Measurements from ENCODE around the gene LAMB4.

LAMB4 gene

GRCh38 chr7:108152198-108152597, 22.0 kb upstream of the LAMB4 start:
- no peak overlapping the region for H3K4me3 ChIP-seq (ENCODE audit: low read depth, low read length)
- TF ChIP-seq CTCF (IDR thresholded peaks at IDR 0.05; ENCODE audit: low read depth, low read length, missing control alignments) = no peak
- DNase-seq (ENCODE audit: low read depth) = no peak

- TF ChIP-seq CTCF (IDR thresholded peaks at IDR 0.05; ENCODE audit: low read depth, low read length, missing control alignments) = no peak
- H3K4me3 ChIP-seq (ENCODE audit: low read depth, low read length) = no peak overlapping the region
- no peak for DNase-seq (ENCODE audit: low read depth)
Observed at GRCh38 chr7:108149908-108150307, 19.7 kb upstream of the LAMB4 start.

- TF ChIP-seq CTCF (IDR thresholded peaks at IDR 0.05; ENCODE audit: low read depth, low read length, missing control alignments) = no peak
- DNase-seq (ENCODE audit: low read depth) = no peak
- no peak overlapping the region for H3K4me3 ChIP-seq (ENCODE audit: low read depth, low read length)
Observed at GRCh38 chr7:108149119-108149518, 19.0 kb upstream of the LAMB4 start.

GRCh38 chr7:108147031-108147563, 16.9 kb upstream of the LAMB4 start:
- no peak overlapping the region for H3K4me3 ChIP-seq (ENCODE audit: low read depth, low read length)
- no peak for DNase-seq (ENCODE audit: low read depth)
- no peak for TF ChIP-seq CTCF (IDR thresholded peaks at IDR 0.05; ENCODE audit: low read depth, low read length, missing control alignments)

- H3K4me3 ChIP-seq (ENCODE audit: low read depth, low read length) = no peak overlapping the region
- peak; percentile 84 for TF ChIP-seq CTCF (IDR thresholded peaks at IDR 0.05; ENCODE audit: low read depth, low read length, missing control alignments)
- peak; percentile 22 for DNase-seq (ENCODE audit: low read depth)
Observed at GRCh38 chr7:108146070-108146842, 16.1 kb upstream of the LAMB4 start.

GRCh38 chr7:108145401-108145800, 15.2 kb upstream of the LAMB4 start:
- no peak overlapping the region for H3K4me3 ChIP-seq (ENCODE audit: low read depth, low read length)
- DNase-seq (ENCODE audit: low read depth) = no peak
- TF ChIP-seq CTCF (IDR thresholded peaks at IDR 0.05; ENCODE audit: low read depth, low read length, missing control alignments) = no peak

- no peak for TF ChIP-seq CTCF (IDR thresholded peaks at IDR 0.05; ENCODE audit: low read depth, low read length, missing control alignments)
- H3K4me3 ChIP-seq (ENCODE audit: low read depth, low read length) = no peak overlapping the region
- no peak for DNase-seq (ENCODE audit: low read depth)
Observed at GRCh38 chr7:108144931-108145330, 14.8 kb upstream of the LAMB4 start.

All from GM12864 (cell line).